Panc1 (cell line): ENCODE data around the gene PDZD8.

ENCODE experiments used
- CTCF ChIP-seq: fragments of 450-650 bp; IDR thresholded peaks from 2 replicates; pipeline ENCODE4 v1.5.1; 2017; ENCODE audit warnings: mild to moderate bottlenecking
- SIN3A ChIP-seq: IDR thresholded peaks from 2 replicates; pipeline ENCODE4 v1.6.1; 2012; ENCODE audit warnings: low read depth, mild to moderate bottlenecking, low read length, moderate library complexity, borderline replicate concordance; ENCODE audit not compliant: insufficient read depth

- TF ChIP-seq SIN3A (no peak), CTCF (no peak)
Measured at GRCh38 chr10:117339578-117339977, 35.7 kb downstream of the PDZD8 start.
